ENCODE results near the gene ZBTB24. TPM values are rescaled to one million over a fixed set of nuclear protein-coding genes. Genes with fewer than 3 reads are reported as not detected.
"Not testable (repeated sequence)": the region's sequence is repeated elsewhere in the genome, so short reads cannot be mapped to it uniquely, and the experiment has no call there.

Gene ZBTB24
- 1 to 10 TPM; 9.8 to 9.9 TPM for total RNA-seq

DNA sequence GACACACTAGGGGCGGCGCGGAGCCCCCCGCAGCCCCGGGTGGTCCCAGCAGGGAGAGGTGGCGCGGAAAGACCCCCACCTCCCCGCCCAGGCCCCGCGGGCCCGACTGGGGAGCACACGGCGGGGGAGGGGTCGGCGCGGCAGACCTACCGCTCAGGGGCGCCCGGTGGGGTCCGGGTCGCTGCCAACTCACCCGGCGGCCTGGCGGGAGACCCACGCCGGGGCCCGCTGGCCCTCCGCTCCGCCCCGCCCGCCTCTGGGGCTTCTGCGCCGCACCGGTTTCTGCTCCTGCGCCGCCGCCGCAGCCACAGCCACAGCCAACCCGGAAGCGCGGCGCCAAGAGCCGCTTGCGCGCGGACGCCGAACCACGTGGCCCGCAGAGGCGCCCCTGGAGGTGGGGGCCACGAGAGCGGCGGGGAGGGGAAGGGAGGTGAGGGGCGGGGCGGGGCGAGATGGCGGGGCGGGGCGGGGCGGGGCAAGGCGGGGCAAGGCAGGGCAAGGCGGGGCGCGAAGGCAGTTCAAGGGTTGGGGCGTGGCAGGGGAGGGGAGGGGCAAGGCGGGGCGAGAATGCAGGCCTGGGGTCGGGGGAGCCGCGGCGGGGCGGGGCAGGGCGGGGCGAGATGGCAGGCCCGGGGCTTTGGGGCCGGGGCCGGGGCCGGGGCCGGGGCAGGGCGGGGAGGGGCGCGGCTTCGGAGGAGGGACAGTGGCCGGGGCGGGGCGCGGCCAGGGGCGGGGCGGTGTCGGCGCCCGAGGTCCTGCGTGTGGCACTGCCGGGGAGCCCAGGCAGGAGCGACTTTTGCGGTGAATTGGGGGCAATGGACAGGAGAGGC lies at the start of gene ZBTB24:
ZBTB24 (minus strand) TSS at position 315 of the 830 bp plus-strand sequence. CDS start 1,193 bp downstream, outside the sequence.
- Mint-ChIP-seq H3K4me1 (ENCODE audit: low read depth in 2 of 2) (peaks cover 39 to 53% of the 10 kb centered on the region in 2 donors), H3K4me3 (peak within 1 kb of the TSS; percentile 97), H3K36me3 (peaks cover 28% of the 10 kb centered on the region), H3K27ac (peak within 1 kb of the TSS; percentile 77 to 82), H3K9me3 (no peaks in the 10 kb centered on the region), H3K27me3 (no peaks in the 10 kb centered on the region)
- DNase-seq (ENCODE audit: low spot score) (peak; percentile 95), ATAC-seq (peak; percentile 95 to 97)

DNA sequence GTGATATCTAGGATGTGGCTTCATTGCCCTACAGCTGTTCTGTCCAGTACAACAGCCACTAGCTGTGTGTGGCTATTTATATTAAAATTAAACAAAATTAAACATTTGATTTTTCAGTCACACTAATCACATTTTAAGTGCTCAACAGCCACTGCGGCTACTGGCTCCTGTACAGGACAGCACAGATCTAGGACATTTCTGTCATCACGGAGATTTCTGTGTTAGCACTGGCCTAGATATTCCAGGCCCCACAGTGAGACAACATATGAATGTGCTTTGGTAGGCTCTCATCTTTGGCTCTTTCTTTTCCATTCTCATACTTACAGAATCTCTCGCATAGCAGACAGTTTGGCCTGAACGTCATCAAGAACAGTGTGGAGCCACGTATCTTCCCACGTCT lies 48.4 kb upstream of the ZBTB24 start:
- no peaks in the 10 kb centered on the region for H3K27me3 Mint-ChIP-seq
- no peaks in the 10 kb centered on the region for H3K36me3 Mint-ChIP-seq
- DNase-seq (ENCODE audit: low spot score) = no peak
- H3K4me3 Mint-ChIP-seq = no peak overlapping the region
- ATAC-seq = peak in 1 of 2 donors; percentile 15
- no peak overlapping the region for H3K27ac Mint-ChIP-seq
- peaks cover 0 to 3% of the 10 kb centered on the region in 2 donors for H3K4me1 Mint-ChIP-seq (ENCODE audit: low read depth in 2 of 2)
- H3K9me3 Mint-ChIP-seq = no peaks in the 10 kb centered on the region

GRCh38 chr6:109527989-109528388 lies 45.0 kb upstream of the ZBTB24 start:
- H3K4me1 Mint-ChIP-seq (ENCODE audit: low read depth in 2 of 2) = peaks cover 0 to 3% of the 10 kb centered on the region in 2 donors
- no peak overlapping the region for H3K4me3 Mint-ChIP-seq
- no peaks in the 10 kb centered on the region for H3K27me3 Mint-ChIP-seq
- peaks cover 14% of the 10 kb centered on the region for H3K36me3 Mint-ChIP-seq
- DNase-seq (ENCODE audit: low spot score) (no peak), ATAC-seq (no peak)
- H3K27ac Mint-ChIP-seq = no peak overlapping the region
- no peaks in the 10 kb centered on the region for H3K9me3 Mint-ChIP-seq

DNA sequence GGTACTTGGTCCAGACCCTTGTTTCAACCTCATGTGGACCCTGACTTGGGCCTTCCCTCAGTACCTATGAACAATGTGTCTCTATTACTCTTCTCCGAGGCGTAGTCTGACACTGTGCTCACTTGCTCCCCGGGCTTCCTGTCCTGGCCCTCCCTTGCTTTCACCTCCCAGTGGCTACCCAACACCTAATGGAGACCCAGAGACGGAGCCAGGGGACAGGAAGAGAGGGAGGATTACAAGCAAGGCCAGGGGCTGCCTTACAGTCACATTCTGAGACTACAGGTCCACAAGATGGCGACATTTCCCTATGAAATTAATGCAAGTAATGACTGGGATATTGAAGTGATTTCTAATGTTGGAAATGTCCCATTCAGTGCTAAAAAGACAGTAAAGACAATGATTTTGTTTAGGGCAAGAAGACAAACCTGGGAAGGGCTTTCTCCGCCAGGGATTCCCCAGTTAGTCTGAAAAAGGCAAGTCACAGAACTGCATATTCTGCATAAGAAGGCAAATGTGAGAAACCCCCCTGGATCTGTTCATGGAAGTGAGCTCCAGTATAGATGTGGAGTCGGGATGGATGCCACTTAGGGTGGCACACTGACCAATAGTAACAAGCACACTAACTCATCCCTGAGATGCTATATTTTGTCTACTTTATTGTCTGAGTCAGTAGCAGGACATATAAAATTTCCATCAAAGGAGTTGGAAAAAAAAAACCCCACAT lies 44.0 kb upstream of the ZBTB24 start:
- Mint-ChIP-seq H3K4me1 (ENCODE audit: low read depth in 2 of 2) (peaks cover 0 to 3% of the 10 kb centered on the region in 2 donors), H3K27me3 (no peaks in the 10 kb centered on the region), H3K27ac (no peak overlapping the region), H3K9me3 (no peaks in the 10 kb centered on the region), H3K4me3 (no peak overlapping the region), H3K36me3 (peaks cover 14% of the 10 kb centered on the region)
- ATAC-seq (peak; percentile 51 to 52), DNase-seq (ENCODE audit: low spot score) (no peak)

DNA sequence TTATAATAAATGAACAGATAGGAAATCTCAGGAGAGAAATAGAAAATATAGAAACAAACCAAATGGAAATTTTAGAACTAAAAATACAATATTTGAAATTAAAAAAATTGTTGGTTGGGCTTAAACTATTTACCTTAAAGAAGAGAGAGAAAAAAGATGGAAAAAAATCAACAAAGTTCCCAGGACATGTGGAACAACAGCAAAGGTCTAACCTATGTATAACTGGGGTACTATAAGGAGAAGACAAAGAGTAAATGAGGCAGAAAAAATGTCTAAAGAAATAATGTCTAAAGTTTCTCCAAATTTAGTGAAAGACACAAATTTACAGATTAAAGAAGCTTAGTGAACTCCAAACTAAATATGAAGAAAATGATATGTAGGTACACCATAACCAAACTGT lies 41.1 kb upstream of the ZBTB24 start:
- no peak overlapping the region for H3K27ac Mint-ChIP-seq
- no peaks in the 10 kb centered on the region for H3K9me3 Mint-ChIP-seq
- DNase-seq (ENCODE audit: low spot score) = no peak
- ATAC-seq = no peak
- no peak overlapping the region for H3K4me3 Mint-ChIP-seq
- peaks cover 14% of the 10 kb centered on the region for H3K36me3 Mint-ChIP-seq
- H3K4me1 Mint-ChIP-seq (ENCODE audit: low read depth in 2 of 2) = peaks cover 9 to 11% of the 10 kb centered on the region in 2 donors
- no peaks in the 10 kb centered on the region for H3K27me3 Mint-ChIP-seq

DNA sequence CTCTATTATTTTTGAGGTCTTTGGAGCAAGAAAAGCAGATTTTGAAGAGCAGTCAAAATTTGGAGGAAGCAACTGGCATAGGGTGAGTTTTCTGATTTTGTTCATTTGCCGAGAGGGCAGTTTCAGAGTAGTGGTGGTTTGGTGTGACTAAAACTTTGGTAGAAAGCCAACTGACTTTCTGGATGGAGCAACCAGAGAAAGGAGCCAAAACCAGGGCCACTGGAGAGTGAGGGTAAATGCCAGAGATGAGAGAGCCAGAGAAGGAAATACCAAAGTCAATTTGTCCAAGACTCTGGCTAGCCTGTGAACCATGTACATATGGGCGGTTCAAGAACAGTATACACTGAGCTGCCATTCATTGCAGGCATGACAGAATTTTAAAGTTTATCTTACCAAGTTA lies 40.5 kb upstream of the ZBTB24 start:
- ATAC-seq (no peak), DNase-seq (ENCODE audit: low spot score) (no peak)
- no peaks in the 10 kb centered on the region for H3K27me3 Mint-ChIP-seq
- H3K4me1 Mint-ChIP-seq (ENCODE audit: low read depth in 2 of 2) = peaks cover 9 to 11% of the 10 kb centered on the region in 2 donors
- H3K27ac Mint-ChIP-seq = no peak overlapping the region
- H3K9me3 Mint-ChIP-seq = no peaks in the 10 kb centered on the region
- H3K4me3 Mint-ChIP-seq = no peak overlapping the region
- peaks cover 14% of the 10 kb centered on the region for H3K36me3 Mint-ChIP-seq

GRCh38 chr6:109521080-109521479 lies 38.1 kb upstream of the ZBTB24 start:
- peaks cover 16 to 19% of the 10 kb centered on the region in 2 donors for H3K4me1 Mint-ChIP-seq (ENCODE audit: low read depth in 2 of 2)
- H3K27me3 Mint-ChIP-seq = no peaks in the 10 kb centered on the region
- H3K27ac Mint-ChIP-seq = no peak overlapping the region
- H3K9me3 Mint-ChIP-seq = peaks cover 2% of the 10 kb centered on the region
- no peak for DNase-seq (ENCODE audit: low spot score)
- ATAC-seq = no peak
- no peak overlapping the region for H3K4me3 Mint-ChIP-seq
- H3K36me3 Mint-ChIP-seq = peaks cover 14% of the 10 kb centered on the region

DNA sequence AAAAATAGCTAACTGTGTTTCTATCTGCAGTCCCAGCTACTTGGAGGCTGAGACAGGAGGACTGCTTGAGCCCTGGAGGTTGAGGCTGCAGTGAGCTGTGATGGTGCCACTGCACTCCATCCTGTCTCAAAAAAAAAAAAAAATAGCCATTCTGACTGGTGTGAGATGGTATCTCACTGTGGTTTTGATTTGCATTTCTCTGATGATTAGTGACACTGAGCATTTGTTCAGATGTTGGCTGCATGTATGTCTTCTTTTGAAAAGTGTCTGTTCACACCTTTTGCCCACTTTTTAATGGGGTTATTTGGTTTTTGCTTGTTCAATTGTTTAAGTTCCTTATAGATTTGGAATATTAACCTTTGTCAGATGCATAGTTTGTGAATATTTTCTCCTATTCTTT lies 36.6 kb upstream of the ZBTB24 start:
- ATAC-seq = peak in 1 of 2 donors; percentile 38
- not testable (repeated sequence) for H3K27me3 Mint-ChIP-seq, H3K4me3 Mint-ChIP-seq

GRCh38 chr6:109516929-109517328 lies 33.9 kb upstream of the ZBTB24 start:
- H3K4me3 Mint-ChIP-seq = peak overlapping the region; percentile 60
- H3K36me3 Mint-ChIP-seq = no peaks in the 10 kb centered on the region
- no peak for ATAC-seq
- H3K4me1 Mint-ChIP-seq (ENCODE audit: low read depth in 2 of 2) = peaks cover 25 to 31% of the 10 kb centered on the region in 2 donors
- H3K9me3 Mint-ChIP-seq = peaks cover 2% of the 10 kb centered on the region
- H3K27ac Mint-ChIP-seq = peak overlapping the region in 1 of 2 donors; percentile 10
- H3K27me3 Mint-ChIP-seq = no peaks in the 10 kb centered on the region
- DNase-seq (ENCODE audit: low spot score) = no peak

More for the DNA sequence above, 36.6 kb upstream of the ZBTB24 start:
- not testable (repeated sequence) for H3K27ac Mint-ChIP-seq; DNase-seq (ENCODE audit: low spot score); H3K9me3 Mint-ChIP-seq
- peaks cover 25 to 31% of the 10 kb centered on the region in 2 donors for H3K4me1 Mint-ChIP-seq (ENCODE audit: low read depth in 2 of 2)
- peaks cover 14% of the 10 kb centered on the region for H3K36me3 Mint-ChIP-seq

- Mint-ChIP-seq H3K36me3 (no peaks in the 10 kb centered on the region), H3K9me3 (peaks cover 2% of the 10 kb centered on the region), H3K4me3 (peak overlapping the region; percentile 60), H3K27ac (peak overlapping the region; percentile 6 to 10), H3K4me1 (ENCODE audit: low read depth in 2 of 2) (peaks cover 25 to 31% of the 10 kb centered on the region in 2 donors), H3K27me3 (no peaks in the 10 kb centered on the region)
- DNase-seq (ENCODE audit: low spot score) (no peak), ATAC-seq (no peak)
Measured at GRCh38 chr6:109515781-109516409, 32.9 kb upstream of the ZBTB24 start.

DNA sequence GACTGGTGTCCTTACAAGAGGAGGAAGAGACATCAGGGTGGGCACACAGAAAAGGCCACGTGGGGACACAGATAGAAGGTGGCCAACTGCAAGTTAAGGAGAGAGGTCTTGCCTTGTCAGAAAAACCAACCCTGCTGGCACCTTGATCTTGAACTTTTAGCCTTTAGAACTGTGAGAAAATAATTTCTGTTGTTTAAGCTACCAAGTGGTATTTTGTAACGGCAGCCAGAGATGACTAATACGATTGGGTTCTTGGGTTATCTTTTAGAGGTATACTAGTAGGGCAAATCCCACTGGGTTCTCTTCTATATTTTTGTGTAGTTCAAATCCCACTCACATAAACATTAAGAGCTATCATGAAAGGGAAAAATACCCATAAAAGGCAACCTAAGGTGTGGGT lies 31.9 kb upstream of the ZBTB24 start:
- Mint-ChIP-seq H3K27me3 (no peaks in the 10 kb centered on the region), H3K4me1 (ENCODE audit: low read depth in 2 of 2) (peaks cover 20 to 26% of the 10 kb centered on the region in 2 donors), H3K4me3 (peak overlapping the region; percentile 60), H3K27ac (peak overlapping the region; percentile 6 to 10), H3K9me3 (peaks cover 2% of the 10 kb centered on the region), H3K36me3 (no peaks in the 10 kb centered on the region)
- no peak for DNase-seq (ENCODE audit: low spot score)
- ATAC-seq = no peak

- Mint-ChIP-seq H3K36me3 (no peaks in the 10 kb centered on the region), H3K27me3 (no peaks in the 10 kb centered on the region)
Measured at GRCh38 chr6:109513571-109514071, 30.6 kb upstream of the ZBTB24 start.

DNA sequence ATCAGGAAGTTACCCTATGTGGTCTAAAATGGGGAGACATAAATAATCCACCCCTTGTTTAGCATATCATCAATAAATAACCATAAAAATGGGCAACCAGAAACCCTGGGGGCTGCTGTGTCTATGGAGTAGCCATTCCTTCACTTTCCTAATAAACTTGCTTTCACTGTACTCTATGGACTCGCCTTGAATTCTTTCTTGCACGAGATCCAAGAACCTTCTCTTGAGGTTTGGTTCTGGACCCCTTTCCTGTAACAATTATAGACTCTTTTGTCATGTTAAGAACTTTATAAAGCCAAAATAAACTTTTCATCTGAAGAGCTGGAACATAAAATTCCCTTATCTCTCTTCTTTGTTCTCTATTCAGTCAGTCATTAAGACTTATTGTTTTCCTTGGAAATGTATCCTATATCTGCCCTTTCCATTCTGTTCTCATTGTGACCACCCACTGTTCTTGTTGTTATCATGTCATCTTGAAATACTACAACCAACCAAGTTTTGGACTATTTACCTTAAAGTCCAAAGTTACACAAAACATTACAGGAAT lies 29.3 kb upstream of the ZBTB24 start:
- no peaks in the 10 kb centered on the region for H3K36me3 Mint-ChIP-seq
- no peaks in the 10 kb centered on the region for H3K27me3 Mint-ChIP-seq
- DNase-seq (ENCODE audit: low spot score) = no peak
- H3K27ac Mint-ChIP-seq = no peak overlapping the region
- peaks cover 2% of the 10 kb centered on the region for H3K9me3 Mint-ChIP-seq
- H3K4me1 Mint-ChIP-seq (ENCODE audit: low read depth in 2 of 2) = peaks cover 17 to 22% of the 10 kb centered on the region in 2 donors
- ATAC-seq = no peak
- no peak overlapping the region for H3K4me3 Mint-ChIP-seq

More at GRCh38 chr6:109513571-109514071, 30.6 kb upstream of the ZBTB24 start:
- ATAC-seq (no peak), DNase-seq (ENCODE audit: low spot score) (no peak)
- Mint-ChIP-seq H3K9me3 (peaks cover 2% of the 10 kb centered on the region), H3K4me1 (ENCODE audit: low read depth in 2 of 2) (peaks cover 17 to 22% of the 10 kb centered on the region in 2 donors), H3K4me3 (no peak overlapping the region), H3K27ac (no peak overlapping the region)
